GM23248 (cell line): ENCODE data around the gene FUT7.

Source experiments
- EZH2 ChIP-seq: fragments of 200-600 bp; sonication (generic); IDR thresholded peaks from 2 replicates; pipeline ENCODE4 v1.6.1; 2018; ENCODE audit warnings: antibody characterized with exemption, mild to moderate bottlenecking; ENCODE audit not compliant: insufficient read depth, poor library complexity, severe bottlenecking
- EZH2phosphoT487 ChIP-seq: fragments of 200-600 bp; sonication (generic); IDR thresholded peaks from 2 replicates; pipeline ENCODE4 v1.6.1; 2018; ENCODE audit warnings: antibody characterized with exemption, moderate library complexity, mild to moderate bottlenecking, low read depth; ENCODE audit not compliant: insufficient read depth

- TF ChIP-seq EZH2 (no peak), EZH2phosphoT487 (no peak)
Measured at GRCh38 chr9:137041124-137041523, 9.2 kb upstream of the FUT7 start.
